Measurements from ENCODE around the gene NAV3. TPM values are rescaled to one million over a fixed set of nuclear protein-coding genes. Genes with fewer than 3 reads are reported as not detected.

The NAV3 gene
- total RNA-seq, 1 donor from 2014 or later = not detected

GRCh38 chr12:77980782-77981181 lies 150.1 kb downstream of the NAV3 start:
- Mint-ChIP-seq H3K4me1 (ENCODE audit: low read depth) (no peaks in the 10 kb centered on the region), H3K27me3 (ENCODE audit: low read depth) (no peaks in the 10 kb centered on the region), H3K4me3 (ENCODE audit: low read depth) (no peak overlapping the region)

GRCh38 chr12:77983859-77984258 lies 153.2 kb downstream of the NAV3 start:
- H3K9me3 Mint-ChIP-seq = no peaks in the 10 kb centered on the region
- no peak for DNase-seq (ENCODE audit: low spot score)
- intact Hi-C loops (cut with micrococcal nuclease) = no loop called here
- H3K27me3 Mint-ChIP-seq (ENCODE audit: low read depth) = no peaks in the 10 kb centered on the region
- H3K4me1 Mint-ChIP-seq (ENCODE audit: low read depth) = no peaks in the 10 kb centered on the region
- no peak overlapping the region for H3K4me3 Mint-ChIP-seq (ENCODE audit: low read depth)
- H3K27ac Mint-ChIP-seq = no peak overlapping the region
- H3K36me3 Mint-ChIP-seq (ENCODE audit: low read depth) = no peaks in the 10 kb centered on the region

More at GRCh38 chr12:77980782-77981181, 150.1 kb downstream of the NAV3 start:
- Mint-ChIP-seq H3K36me3 (ENCODE audit: low read depth) (no peaks in the 10 kb centered on the region), H3K9me3 (peaks cover under 1% of the 10 kb centered on the region), H3K27ac (no peak overlapping the region)
- intact Hi-C loops (cut with micrococcal nuclease) = no loop called here
- no peak for DNase-seq (ENCODE audit: low spot score)

- Mint-ChIP-seq H3K4me3 (ENCODE audit: low read depth) (no peak overlapping the region), H3K9me3 (no peaks in the 10 kb centered on the region), H3K4me1 (ENCODE audit: low read depth) (no peaks in the 10 kb centered on the region), H3K27ac (no peak overlapping the region), H3K36me3 (ENCODE audit: low read depth) (no peaks in the 10 kb centered on the region), H3K27me3 (ENCODE audit: low read depth) (no peaks in the 10 kb centered on the region)
- DNase-seq (ENCODE audit: low spot score) = no peak
- intact Hi-C loops (cut with micrococcal nuclease) = no loop called here
These were observed 162.1 kb downstream of the NAV3 start for GRCh38 chr12:77992760-77993159.

GRCh38 chr12:77993658-77994057 lies 163.0 kb downstream of the NAV3 start:
- H3K27me3 Mint-ChIP-seq (ENCODE audit: low read depth) = no peaks in the 10 kb centered on the region
- DNase-seq (ENCODE audit: low spot score) = no peak

GRCh38 chr12:77995436-77996167 lies 164.9 kb downstream of the NAV3 start:
- no peaks in the 10 kb centered on the region for H3K4me1 Mint-ChIP-seq (ENCODE audit: low read depth)
- intact Hi-C loops (cut with micrococcal nuclease) = no loop called here
- H3K27me3 Mint-ChIP-seq (ENCODE audit: low read depth) = no peaks in the 10 kb centered on the region
- H3K9me3 Mint-ChIP-seq = no peaks in the 10 kb centered on the region
- no peaks in the 10 kb centered on the region for H3K36me3 Mint-ChIP-seq (ENCODE audit: low read depth)
- no peak overlapping the region for H3K4me3 Mint-ChIP-seq (ENCODE audit: low read depth)
- DNase-seq (ENCODE audit: low spot score) = no peak
- no peak overlapping the region for H3K27ac Mint-ChIP-seq

More at GRCh38 chr12:77993658-77994057, 163.0 kb downstream of the NAV3 start:
- H3K36me3 Mint-ChIP-seq (ENCODE audit: low read depth) = no peaks in the 10 kb centered on the region
- intact Hi-C loops (cut with micrococcal nuclease) = no loop called here
- H3K4me1 Mint-ChIP-seq (ENCODE audit: low read depth) = no peaks in the 10 kb centered on the region
- no peak overlapping the region for H3K4me3 Mint-ChIP-seq (ENCODE audit: low read depth)
- no peak overlapping the region for H3K27ac Mint-ChIP-seq
- H3K9me3 Mint-ChIP-seq = no peaks in the 10 kb centered on the region

GRCh38 chr12:77996670-77997069 lies 166.0 kb downstream of the NAV3 start:
- H3K9me3 Mint-ChIP-seq = no peaks in the 10 kb centered on the region
- H3K36me3 Mint-ChIP-seq (ENCODE audit: low read depth) = no peaks in the 10 kb centered on the region
- no peaks in the 10 kb centered on the region for H3K27me3 Mint-ChIP-seq (ENCODE audit: low read depth)
- intact Hi-C loops (cut with micrococcal nuclease) = no loop called here
- H3K4me3 Mint-ChIP-seq (ENCODE audit: low read depth) = no peak overlapping the region
- DNase-seq (ENCODE audit: low spot score) = no peak
- H3K4me1 Mint-ChIP-seq (ENCODE audit: low read depth) = no peaks in the 10 kb centered on the region
- H3K27ac Mint-ChIP-seq = no peak overlapping the region

GRCh38 chr12:77998236-77998786 lies 167.6 kb downstream of the NAV3 start:
- Mint-ChIP-seq H3K27me3 (ENCODE audit: low read depth) (no peaks in the 10 kb centered on the region), H3K36me3 (ENCODE audit: low read depth) (no peaks in the 10 kb centered on the region), H3K27ac (no peak overlapping the region), H3K9me3 (no peaks in the 10 kb centered on the region), H3K4me1 (ENCODE audit: low read depth) (no peaks in the 10 kb centered on the region), H3K4me3 (ENCODE audit: low read depth) (no peak overlapping the region)
- DNase-seq (ENCODE audit: low spot score) = no peak
- intact Hi-C loops (cut with micrococcal nuclease) = no loop called here

GRCh38 chr12:77999074-77999715 lies 168.5 kb downstream of the NAV3 start:
- H3K27me3 Mint-ChIP-seq (ENCODE audit: low read depth) = no peaks in the 10 kb centered on the region
- intact Hi-C loops (cut with micrococcal nuclease) = no loop called here

GRCh38 chr12:78002878-78003277 lies 172.2 kb downstream of the NAV3 start:
- Mint-ChIP-seq H3K4me1 (ENCODE audit: low read depth) (no peaks in the 10 kb centered on the region), H3K27ac (no peak overlapping the region), H3K27me3 (ENCODE audit: low read depth) (no peaks in the 10 kb centered on the region), H3K9me3 (no peaks in the 10 kb centered on the region), H3K36me3 (ENCODE audit: low read depth) (no peaks in the 10 kb centered on the region), H3K4me3 (ENCODE audit: low read depth) (no peak overlapping the region)
- intact Hi-C loops (cut with micrococcal nuclease) = loop anchor here (10.0 kb wide), 1 partner anchor 132 kb away; no protein-coding TSS in a partner anchor
- no peak for DNase-seq (ENCODE audit: low spot score)

More at GRCh38 chr12:77999074-77999715, 168.5 kb downstream of the NAV3 start:
- Mint-ChIP-seq H3K27ac (no peak overlapping the region), H3K9me3 (no peaks in the 10 kb centered on the region), H3K4me3 (ENCODE audit: low read depth) (no peak overlapping the region), H3K36me3 (ENCODE audit: low read depth) (no peaks in the 10 kb centered on the region), H3K4me1 (ENCODE audit: low read depth) (no peaks in the 10 kb centered on the region)
- no peak for DNase-seq (ENCODE audit: low spot score)

- H3K9me3 Mint-ChIP-seq = no peaks in the 10 kb centered on the region
- H3K4me1 Mint-ChIP-seq (ENCODE audit: low read depth) = no peaks in the 10 kb centered on the region
- H3K27ac Mint-ChIP-seq = no peak overlapping the region
- no peaks in the 10 kb centered on the region for H3K27me3 Mint-ChIP-seq (ENCODE audit: low read depth)
- intact Hi-C loops (cut with micrococcal nuclease) = loop anchor here (10.0 kb wide), 1 partner anchor 130 kb away; no protein-coding TSS in a partner anchor
- no peak for DNase-seq (ENCODE audit: low spot score)
- no peaks in the 10 kb centered on the region for H3K36me3 Mint-ChIP-seq (ENCODE audit: low read depth)
- H3K4me3 Mint-ChIP-seq (ENCODE audit: low read depth) = no peak overlapping the region
These were observed 173.8 kb downstream of the NAV3 start for GRCh38 chr12:78004249-78005093.

- Mint-ChIP-seq H3K27ac (no peak overlapping the region), H3K4me1 (ENCODE audit: low read depth) (no peaks in the 10 kb centered on the region), H3K4me3 (ENCODE audit: low read depth) (no peak overlapping the region), H3K27me3 (ENCODE audit: low read depth) (no peaks in the 10 kb centered on the region), H3K9me3 (no peaks in the 10 kb centered on the region), H3K36me3 (ENCODE audit: low read depth) (no peaks in the 10 kb centered on the region)
- no peak for DNase-seq (ENCODE audit: low spot score)
- intact Hi-C loops (cut with micrococcal nuclease) = loop anchor here (10.0 kb wide), 1 partner anchor 130 kb away; no protein-coding TSS in a partner anchor
These were observed 174.4 kb downstream of the NAV3 start for GRCh38 chr12:78005094-78005492.

- Mint-ChIP-seq H3K27ac (no peak overlapping the region), H3K4me1 (ENCODE audit: low read depth) (no peaks in the 10 kb centered on the region), H3K27me3 (ENCODE audit: low read depth) (no peaks in the 10 kb centered on the region), H3K36me3 (ENCODE audit: low read depth) (no peaks in the 10 kb centered on the region), H3K9me3 (no peaks in the 10 kb centered on the region), H3K4me3 (ENCODE audit: low read depth) (no peak overlapping the region)
- intact Hi-C loops (cut with micrococcal nuclease) = loop anchor here (10.0 kb wide), 1 partner anchor 128 kb away; no protein-coding TSS in a partner anchor
- no peak for DNase-seq (ENCODE audit: low spot score)
These were observed 176.5 kb downstream of the NAV3 start for GRCh38 chr12:78007173-78007572.
